GM13977 (cell line): ENCODE data around the gene FGGY.

Experiments
- DNase-seq: peaks from one replicate; pipeline ENCODE4 v3.0.0; 2012; ENCODE audit warnings: low spot score
- CTCF ChIP-seq: IDR thresholded peaks from 2 replicates; pipeline ENCODE4 v1.5.1; 2012; ENCODE audit warnings: mild to moderate bottlenecking, control low read depth; ENCODE audit not compliant: insufficient read depth; ENCODE audit errors: extremely low read depth, missing control alignments
- in situ Hi-C: fragments of 300-500 bp; cut with MboI; formaldehyde crosslinking; loops from one replicate; pipeline ENCODE4 v1.12.0; 2022; ENCODE audit warnings: low sequenced_read_pairs, low pct_unique_long_range_greater_than_20kb, mixed read lengths, inconsistent platforms; ENCODE audit not compliant: unreplicated experiment

The FGGY gene

GRCh38 chr1:59271561-59272260 is 25.2 kb upstream of the FGGY start:
- peak; percentile 49 for DNase-seq
- in situ Hi-C loops: no loop called here
- no peak for TF ChIP-seq CTCF

- peak; percentile 62 for DNase-seq
- TF ChIP-seq CTCF: no peak
- in situ Hi-C loops: no loop called here
These were observed 24.4 kb upstream of the FGGY start for GRCh38 chr1:59272507-59272906.

GRCh38 chr1:59276439-59276851 is 20.4 kb upstream of the FGGY start:
- no peak for TF ChIP-seq CTCF
- in situ Hi-C loops: loop anchor here (25.0 kb wide), 1 partner anchor 489 kb away; the partner anchor contains the start of gene JUN
- no peak for DNase-seq

DNA sequence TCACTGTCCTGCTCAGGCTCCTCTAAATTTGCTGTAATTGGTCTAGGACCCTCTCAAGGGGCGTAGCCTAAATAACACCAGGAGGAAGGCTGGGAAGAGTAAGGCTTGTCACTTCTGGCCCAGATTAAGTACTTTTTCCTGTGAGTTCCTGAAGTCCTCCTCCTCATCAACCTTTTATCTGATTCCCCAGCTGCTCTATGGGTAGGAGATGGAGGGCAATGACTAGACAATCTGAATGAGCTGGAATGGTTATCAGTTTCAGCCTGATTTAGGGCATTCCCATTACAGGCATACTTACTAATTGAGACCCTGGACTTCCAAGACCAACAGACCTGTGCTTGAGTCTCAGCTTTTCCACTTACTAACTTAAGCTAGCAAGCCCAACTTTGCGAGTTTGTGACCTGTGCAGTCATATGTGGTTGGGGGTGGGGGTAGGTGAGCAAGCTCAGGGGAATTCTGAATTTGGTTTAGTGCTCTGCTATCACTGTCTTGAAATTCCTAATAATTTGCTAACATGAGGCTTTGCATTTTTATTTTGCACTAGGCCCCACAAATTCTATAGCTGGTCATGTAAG is 18.0 kb upstream of the FGGY start:
- in situ Hi-C loops: loop anchor here (25.0 kb wide), 1 partner anchor 492 kb away; the partner anchor contains the start of gene JUN

GRCh38 chr1:59279645-59280044 is 17.2 kb upstream of the FGGY start:
- TF ChIP-seq CTCF: no peak
- DNase-seq: no peak
- in situ Hi-C loops: loop anchor here (25.0 kb wide), 1 partner anchor 492 kb away; the partner anchor contains the start of gene JUN

More for the DNA sequence above, 18.0 kb upstream of the FGGY start:
- DNase-seq: no peak
- no peak for TF ChIP-seq CTCF

GRCh38 chr1:59282951-59283350 is 13.9 kb upstream of the FGGY start:
- no peak for DNase-seq

More at GRCh38 chr1:59282951-59283350, 13.9 kb upstream of the FGGY start:
- in situ Hi-C loops: loop anchor here (25.0 kb wide), 1 partner anchor 496 kb away; the partner anchor contains the start of gene JUN
- TF ChIP-seq CTCF: no peak
